ENCODE data around the gene BANK1.

- TF ChIP-seq CTCF (IDR thresholded peaks at IDR 0.05): no peak
- TF ChIP-seq POLR2AphosphoS5 (IDR thresholded peaks at IDR 0.05; ENCODE audit: insufficient read depth in 1 of 2, low read depth in 1 of 2): no peak
- TF ChIP-seq POLR2A (IDR thresholded peaks at IDR 0.05): no peak
These were observed 163.4 kb downstream of the BANK1 start for GRCh38 chr4:101953949-101954348.

All from vagina (tissue), 2 donors.